Measurements from ENCODE around the gene TNN. TPM values are rescaled to one million over a fixed set of nuclear protein-coding genes. Genes with fewer than 3 reads are reported as not detected.

Gene TNN
- total and polyA plus RNA-seq, 2 experiments from 2014 or later = 0.18 to 0.31 TPM

Small RNAs within 50 kb of the gene (small RNA-seq; reads per million reads assigned to genes)
- gene RF00019 (ENCODE audit: low replicate concordance) = not detected

Other genes starting within 250 kb of the TNN start
- 186 and 209 TPM in 2 replicates for gene CACYBP, start 67.9 kb upstream of the TNN start, total RNA-seq (2014; rRNA removed; shearing (Covaris generic))
- gene CACYBP, start 67.9 kb upstream of the TNN start, polyA plus RNA-seq (2016; fragmentation: Nextera tagmentation; extraction: Ambion mirVana) = 331 and 453 TPM in 2 replicates
- gene MRPS14, start 44.4 kb upstream of the TNN start, total RNA-seq (2014; rRNA removed; shearing (Covaris generic)) = 18.5 and 21.7 TPM in 2 replicates
- 75.7 and 77.7 TPM in 2 replicates for gene MRPS14, start 44.4 kb upstream of the TNN start, polyA plus RNA-seq (2016; fragmentation: Nextera tagmentation; extraction: Ambion mirVana)
- 10.2 and 11.9 TPM in 2 replicates for gene KIAA0040, start 124.9 kb downstream of the TNN start, total RNA-seq (2014; rRNA removed; shearing (Covaris generic))
- 7.0 and 7.3 TPM in 2 replicates for gene KIAA0040, start 124.9 kb downstream of the TNN start, polyA plus RNA-seq (2016; fragmentation: Nextera tagmentation; extraction: Ambion mirVana)

All from GM23338 (cell line).